Measurements from ENCODE around the gene OR5AR1. TPM values are rescaled to one million over a fixed set of nuclear protein-coding genes. Genes with fewer than 3 reads are reported as not detected.

OR5AR1 gene
- total RNA-seq, 1 experiment from 2014 or later: not detected

GRCh38 chr11:56642339-56642738, 21.1 kb upstream of the OR5AR1 start, which contains the start of gene OR5AP2:
OR5AP2 (minus strand) TSS chr11:56642439; CDS start chr11:56642439, 0 bp downstream.
- POLR2A ChIA-PET: no interaction called here
- H3K4me1 ChIP-seq (ENCODE audit: control insufficient read depth, insufficient read depth, low read length): no peaks in the 10 kb centered on the region
- H3K27me3 ChIP-seq (ENCODE audit: control insufficient read depth, insufficient read depth, low read length): no peaks in the 10 kb centered on the region
- CTCF ChIA-PET: no interaction called here
- ATAC-seq: no peak
- DNase-seq (ENCODE audit: low read depth, low spot score): no peak
- intact Hi-C loops (cut with micrococcal nuclease; ENCODE audit: unreplicated experiment) (no loop called here), in situ Hi-C loops (cut with HindIII; ENCODE audit: low pct_unique_long_range_greater_than_20kb, low sequenced_read_pairs) (no loop called here)
- TF ChIP-seq SIN3A (IDR thresholded peaks at IDR 0.05; ENCODE audit: borderline replicate concordance, insufficient read depth, low read depth, low read length) (no peak), POLR2AphosphoS5 (IDR thresholded peaks at IDR 0.05; ENCODE audit: low read depth, low read length) (no peak), REST (IDR thresholded peaks at IDR 0.05; ENCODE audit: insufficient read depth in 1 of 2, low read depth in 2 of 2, low read length in 1 of 2) (no peak), TCF7L2 (IDR thresholded peaks at IDR 0.05; ENCODE audit: low read depth, low read length) (no peak), CTCF (IDR thresholded peaks at IDR 0.05) (no peak)
- no peak within 1 kb of the TSS for H3K27ac ChIP-seq (ENCODE audit: low read length)
- no peak within 1 kb of the TSS for H3K4me3 ChIP-seq (ENCODE audit: low read depth in 2 of 2, low read length in 2 of 2)
- H3K9me3 ChIP-seq (ENCODE audit: control insufficient read depth, insufficient read depth, low read depth, low read length): no peaks in the 10 kb centered on the region
- no TSS peak for BruUV-seq (replicated peaks)
- H3K36me3 ChIP-seq (ENCODE audit: control insufficient read depth, insufficient read depth, low read length): no peaks in the 10 kb centered on the region

GRCh38 chr11:56659755-56660154, 3.7 kb upstream of the OR5AR1 start:
- ATAC-seq: no peak
- H3K4me3 ChIP-seq (ENCODE audit: low read depth in 2 of 2, low read length in 2 of 2): no peak overlapping the region
- H3K36me3 ChIP-seq (ENCODE audit: control insufficient read depth, insufficient read depth, low read length): no peaks in the 10 kb centered on the region
- intact Hi-C loops (cut with micrococcal nuclease; ENCODE audit: unreplicated experiment): no loop called here
- no peaks in the 10 kb centered on the region; the same call in 1 of the 2 replicates for H3K9me3 ChIP-seq (ENCODE audit: control insufficient read depth, insufficient read depth, low read depth, low read length)
- H3K27me3 ChIP-seq (ENCODE audit: control insufficient read depth, insufficient read depth, low read length): no peaks in the 10 kb centered on the region
- CTCF ChIA-PET: no interaction called here
- no peak for TF ChIP-seq SIN3A (IDR thresholded peaks at IDR 0.05; ENCODE audit: borderline replicate concordance, insufficient read depth, low read depth, low read length)
- TF ChIP-seq REST (IDR thresholded peaks at IDR 0.05; ENCODE audit: insufficient read depth in 1 of 2, low read depth in 2 of 2, low read length in 1 of 2): no peak
- TF ChIP-seq POLR2AphosphoS5 (IDR thresholded peaks at IDR 0.05; ENCODE audit: low read depth, low read length): no peak
- TF ChIP-seq CTCF (IDR thresholded peaks at IDR 0.05): no peak
- no peak for TF ChIP-seq TCF7L2 (IDR thresholded peaks at IDR 0.05; ENCODE audit: low read depth, low read length)
- in situ Hi-C loops (cut with HindIII; ENCODE audit: low pct_unique_long_range_greater_than_20kb, low sequenced_read_pairs): no loop called here
- no TSS peak for BruUV-seq (replicated peaks)
- POLR2A ChIA-PET: no interaction called here
- H3K27ac ChIP-seq (ENCODE audit: low read length): no peak overlapping the region
- no peak for DNase-seq (ENCODE audit: low read depth, low spot score)
- no peaks in the 10 kb centered on the region for H3K4me1 ChIP-seq (ENCODE audit: control insufficient read depth, insufficient read depth, low read length)

Data from Panc1 (cell line).